ENCODE data around the gene LRBA.

GRCh38 chr4:150938417-150938816 lies 76.7 kb downstream of the LRBA start:
- no peak for TF ChIP-seq CTCF (IDR thresholded peaks at IDR 0.05 in 4 of 5, conservative IDR thresholded peaks at IDR 0.05 in 1 of 5)
- TF ChIP-seq POLR2A (IDR thresholded peaks at IDR 0.05) = no peak

Data from gastrocnemius medialis (tissue), 4 donors.